NB4 (cell line): Measurements from ENCODE around the gene SBNO2.

Source experiments
- POLR2A ChIP-seq: IDR thresholded peaks from 2 replicates; pipeline ENCODE4 v1.6.1; 2011; ENCODE audit warnings: mild to moderate bottlenecking; ENCODE audit not compliant: insufficient read length; ENCODE audit errors: extremely low read depth
- TF ChIP-seq, protein P1 (sequence below): IDR thresholded peaks from one replicate; pipeline ENCODE4 v1.5.1; 2012; ENCODE audit warnings: low read depth, low read length

DNA sequence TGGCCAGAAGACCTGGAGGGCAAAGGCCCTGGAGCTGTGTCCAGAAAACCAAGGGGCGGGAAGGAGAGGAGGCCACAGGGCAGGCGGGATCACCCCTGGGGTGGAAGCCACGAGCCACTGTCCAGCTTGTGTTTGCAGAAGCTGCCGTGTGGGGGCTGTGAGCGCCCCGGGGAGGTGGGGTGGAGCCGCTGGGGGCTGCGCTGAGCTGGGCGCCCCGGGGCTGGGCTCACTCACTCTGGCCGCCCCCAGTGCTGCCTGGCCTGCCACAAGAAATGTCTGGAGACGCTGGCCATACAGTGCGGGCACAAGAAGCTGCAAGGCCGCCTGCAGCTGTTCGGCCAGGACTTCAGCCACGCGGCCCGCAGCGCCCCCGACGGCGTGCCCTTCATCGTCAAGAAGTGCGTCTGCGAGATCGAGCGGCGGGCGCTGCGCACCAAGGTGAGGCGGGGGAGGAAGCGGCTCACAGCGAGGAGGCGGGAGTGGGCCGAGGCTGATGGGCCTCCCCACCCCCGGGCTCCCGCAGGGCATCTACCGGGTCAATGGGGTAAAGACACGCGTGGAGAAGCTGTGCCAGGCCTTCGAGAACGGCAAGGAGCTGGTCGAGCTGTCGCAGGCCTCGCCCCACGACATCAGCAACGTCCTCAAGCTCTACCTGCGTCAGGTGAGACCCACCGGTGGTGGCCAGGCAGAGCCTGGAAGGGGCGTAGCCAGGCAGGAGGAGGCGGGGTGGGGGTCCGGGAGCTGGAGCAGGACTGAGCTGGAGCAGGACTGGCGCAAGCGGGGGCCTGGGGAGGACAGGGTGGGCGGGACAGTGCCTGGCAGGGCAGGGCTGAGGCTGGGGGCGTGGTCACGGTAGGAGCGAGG, 92.5 kb downstream of the SBNO2 start:
- no peak for TF ChIP-seq POLR2A
- TF ChIP-seq, protein P1, sequence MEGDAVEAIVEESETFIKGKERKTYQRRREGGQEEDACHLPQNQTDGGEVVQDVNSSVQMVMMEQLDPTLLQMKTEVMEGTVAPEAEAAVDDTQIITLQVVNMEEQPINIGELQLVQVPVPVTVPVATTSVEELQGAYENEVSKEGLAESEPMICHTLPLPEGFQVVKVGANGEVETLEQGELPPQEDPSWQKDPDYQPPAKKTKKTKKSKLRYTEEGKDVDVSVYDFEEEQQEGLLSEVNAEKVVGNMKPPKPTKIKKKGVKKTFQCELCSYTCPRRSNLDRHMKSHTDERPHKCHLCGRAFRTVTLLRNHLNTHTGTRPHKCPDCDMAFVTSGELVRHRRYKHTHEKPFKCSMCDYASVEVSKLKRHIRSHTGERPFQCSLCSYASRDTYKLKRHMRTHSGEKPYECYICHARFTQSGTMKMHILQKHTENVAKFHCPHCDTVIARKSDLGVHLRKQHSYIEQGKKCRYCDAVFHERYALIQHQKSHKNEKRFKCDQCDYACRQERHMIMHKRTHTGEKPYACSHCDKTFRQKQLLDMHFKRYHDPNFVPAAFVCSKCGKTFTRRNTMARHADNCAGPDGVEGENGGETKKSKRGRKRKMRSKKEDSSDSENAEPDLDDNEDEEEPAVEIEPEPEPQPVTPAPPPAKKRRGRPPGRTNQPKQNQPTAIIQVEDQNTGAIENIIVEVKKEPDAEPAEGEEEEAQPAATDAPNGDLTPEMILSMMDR: no peak
